Heart left ventricle (tissue), 16 donors: ENCODE results near the gene DDR2. TPM values are rescaled to one million over a fixed set of nuclear protein-coding genes. Genes with fewer than 3 reads are reported as not detected.

Experiments used
- ATAC-seq, 4 donors: fragments of 200-7000 bp; cut with Tn5 transposase; one replicate each; pipeline ENCODE4 v1.9.1; 2020 to 2022; ENCODE audit warnings: moderate library complexity in 4 of 4, mild to moderate bottlenecking in 3 of 4, moderate number of reproducible peaks in 1 of 4
- DNase-seq, 5 donors: peaks; one replicate each; pipeline ENCODE4 v3.0.0-alpha.2; 2020
- H3K27ac ChIP-seq, 12 donors: fragments of 200-600 bp; sonication (generic) in 4 of 12; one replicate each; pipeline versions ENCODE4 v1.5.0 to v1.8.0; 2016 to 2022; ENCODE audit warnings: mild to moderate bottlenecking in 2 of 12
- H3K27me3 ChIP-seq, 9 donors: fragments of 200-600 bp; sonication (generic) in 2 of 9; one replicate each; pipeline versions ENCODE4 v1.5.1 to v1.8.0; 2016 to 2022; ENCODE audit warnings: mild to moderate bottlenecking in 3 of 9
- H3K36me3 ChIP-seq, 9 donors: fragments of 200-600 bp; sonication (generic) in 2 of 9; one replicate each; pipeline versions ENCODE4 v1.5.0 to v1.8.0; 2018 to 2022; ENCODE audit warnings: mild to moderate bottlenecking in 2 of 9
- H3K4me1 ChIP-seq, 12 donors: fragments of 200-600 bp; sonication (generic) in 4 of 12; one replicate each; pipeline versions ENCODE4 v1.5.0 to v1.8.0; 2016 to 2022; ENCODE audit warnings: mild to moderate bottlenecking in 3 of 12
- H3K4me3 ChIP-seq, 12 donors: fragments of 200-600 bp; sonication (generic) in 4 of 12; one replicate each; pipeline versions ENCODE4 v1.5.0 to v1.8.0; 2017 to 2022; ENCODE audit warnings: mild to moderate bottlenecking in 9 of 12, moderate library complexity in 4 of 12
- H3K9me3 ChIP-seq, 12 donors: fragments of 200-600 bp; sonication (generic) in 4 of 12; one replicate each; pipeline versions ENCODE4 v1.5.0 to v1.8.0; 2016 to 2022; ENCODE audit warnings: mild to moderate bottlenecking in 1 of 12
- POLR2A ChIP-seq, 2 donors: fragments of 450-650 bp; IDR thresholded peaks; one replicate each; pipeline ENCODE4 v1.6.1; 2017; ENCODE audit warnings: antibody characterized with exemption in 2 of 2, mild to moderate bottlenecking in 2 of 2, moderate library complexity in 2 of 2
- WGBS, 4 donors: extraction: QIAGEN DNeasy Blood & Tissue Kit in 2 of 4; methylation state at CpG; one replicate each; pipeline versions ENCODE4 v1.1.5 to v1.1.7; 2013 to 2018; 5-methylcytosine and 5-hydroxymethylcytosine counted together
- intact Hi-C, 10 donors: fragments of 100-400 bp; cut with DNase I; formaldehyde crosslinking; loops; one replicate each; pipeline versions ENCODE4 v1.11.1 to v1.14.2; 2022
- polyA plus RNA-seq, 2 donors: library from polyadenylated mRNA; stranded (reverse); fragments of 200-250 nt; gene quantifications; one replicate each; pipeline ENCODE4 v1.2.3, GENCODE V29; 2013
- total RNA-seq, 9 donors: library from RNA; depleted of rRNA in 2 of 9; stranded (reverse); fragments of >200 nt in 2 of 9; fragmentation: NEBNext Ultra II Directional in 3 of 9; extraction: Animal tissue kit (Norgen Biotek cat#: 25700) in 3 of 9; gene quantifications; one replicate each; pipeline versions ENCODE4 v1.1.0 to v1.2.4, GENCODE V29; 2016 to 2023
- TF ChIP-seq, protein P1 (sequence below), 12 donors: fragments of 200-600 bp; sonication (generic) in 4 of 12; IDR thresholded peaks; one replicate each; pipeline versions ENCODE4 v1.5.0 to v1.8.0; 2018 to 2022; ENCODE audit warnings: antibody characterized with exemption in 12 of 12, mild to moderate bottlenecking in 5 of 12
- donor health status: ischemic (EF 13 %, LVEDD 7.1; RV severe dilation, severe dysfunction).
- donor health status: healthy with polysubstance abuse.
- donor health status: DM: no; HTN: yes; CAD: no.
- donor health status: DM: no; HTN: no; CAD: no.
- donor health status: ischemic (EF 25% LVEDD 6.9; RV normal size, moderate dysfunction).
- donor health status: ischemic (EF 25% LVEDD 5.7; RV mildly dilated, moderate dysfunction).
- donor health status: healthy.
- donor health status: DM: yes; HTN: yes; CAD: no.
- donor health status: ischemic (EF 35%, LVEDD 5.7; RV mildly dilated, moderate dysfunction).
- donor health status: nonischemic (EF 11% LVEDD 7.7; RV severe dilation, severe dysfunction).
- donor health status: DM: yes; HTN: yes; CAD: no.
- donor health status: PGD.
- donor health status: ischemic (EF 29% LVEDD 5.4; RV normal size, mild dysfunction).
- donor health status: nonischemic (EF 23%, LVEDD 6.1; RV moderate dilation, normal function).

Gene DDR2
- total and polyA plus RNA-seq, 11 donors, result 5.0 to 55.3 (median 23.8) TPM

GRCh38 chr1:162617513-162617912 is 14.8 kb upstream of the DDR2 start:
- WGBS, 4 donors, result 85 to 97% (median 90%) methylated on average over 1 of the region's 1 CpG
- TF ChIP-seq, protein P1, sequence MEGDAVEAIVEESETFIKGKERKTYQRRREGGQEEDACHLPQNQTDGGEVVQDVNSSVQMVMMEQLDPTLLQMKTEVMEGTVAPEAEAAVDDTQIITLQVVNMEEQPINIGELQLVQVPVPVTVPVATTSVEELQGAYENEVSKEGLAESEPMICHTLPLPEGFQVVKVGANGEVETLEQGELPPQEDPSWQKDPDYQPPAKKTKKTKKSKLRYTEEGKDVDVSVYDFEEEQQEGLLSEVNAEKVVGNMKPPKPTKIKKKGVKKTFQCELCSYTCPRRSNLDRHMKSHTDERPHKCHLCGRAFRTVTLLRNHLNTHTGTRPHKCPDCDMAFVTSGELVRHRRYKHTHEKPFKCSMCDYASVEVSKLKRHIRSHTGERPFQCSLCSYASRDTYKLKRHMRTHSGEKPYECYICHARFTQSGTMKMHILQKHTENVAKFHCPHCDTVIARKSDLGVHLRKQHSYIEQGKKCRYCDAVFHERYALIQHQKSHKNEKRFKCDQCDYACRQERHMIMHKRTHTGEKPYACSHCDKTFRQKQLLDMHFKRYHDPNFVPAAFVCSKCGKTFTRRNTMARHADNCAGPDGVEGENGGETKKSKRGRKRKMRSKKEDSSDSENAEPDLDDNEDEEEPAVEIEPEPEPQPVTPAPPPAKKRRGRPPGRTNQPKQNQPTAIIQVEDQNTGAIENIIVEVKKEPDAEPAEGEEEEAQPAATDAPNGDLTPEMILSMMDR (IDR thresholded peaks at IDR 0.05), result no peak
- TF ChIP-seq POLR2A (IDR thresholded peaks at IDR 0.05), result no peak
- no peaks in the 10 kb centered on the region for H3K27me3 ChIP-seq
- H3K4me3 ChIP-seq, result no peak overlapping the region
- no peaks in the 10 kb centered on the region for H3K36me3 ChIP-seq
- no peak overlapping the region for H3K27ac ChIP-seq
- H3K4me1 ChIP-seq, result peaks cover 0 to 14% (median 6%) of the 10 kb centered on the region in 12 donors
- DNase-seq (no peak), ATAC-seq (no peak)
- intact Hi-C loops, result loop anchor here in 5 of 10 donors (5.0 to 10.0 kb wide), 4 partner anchors 137 to 187 kb away; no protein-coding TSS in a partner anchor
- H3K9me3 ChIP-seq, result peaks cover 0 to 19% (median 9%) of the 10 kb centered on the region in 12 donors

DNA sequence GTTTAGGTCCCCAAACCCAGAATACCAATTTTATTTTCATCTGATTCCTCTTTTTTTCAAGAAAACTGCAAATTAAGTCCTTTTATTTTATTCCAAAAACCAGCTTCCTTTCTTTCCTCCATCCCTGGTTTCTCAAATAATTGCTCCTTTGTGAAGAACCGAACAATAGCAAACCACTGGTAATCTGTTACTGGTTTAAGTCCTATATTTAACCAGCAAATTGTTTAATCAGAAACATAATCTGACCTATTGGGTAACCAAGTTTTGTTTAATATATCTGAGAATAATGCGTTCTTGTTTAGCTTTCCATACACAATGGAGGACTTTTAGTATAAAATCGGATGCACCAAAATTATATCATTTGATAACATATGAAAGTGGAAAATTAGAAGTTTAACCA is 13.2 kb upstream of the DDR2 start:
- WGBS, 4 donors, result 93 to 96% (median 96%) methylated on average over 3 of the region's 3 CpGs
- Histone ChIP-seq H3K4me3 (no peak overlapping the region), H3K9me3 (peaks cover 0 to 19% (median 9%) of the 10 kb centered on the region in 12 donors), H3K27me3 (no peaks in the 10 kb centered on the region), H3K36me3 (no peaks in the 10 kb centered on the region), H3K4me1 (no peaks in the 10 kb centered on the region), H3K27ac (no peak overlapping the region)
- TF ChIP-seq, protein P1 (IDR thresholded peaks at IDR 0.05), result no peak
- TF ChIP-seq POLR2A (IDR thresholded peaks at IDR 0.05), result no peak
- DNase-seq (no peak), ATAC-seq (no peak)
- intact Hi-C loops, result loop anchor here in 5 of 10 donors (5.0 to 10.0 kb wide), 4 partner anchors 136 to 186 kb away; no protein-coding TSS in a partner anchor

- intact Hi-C loops, result loop anchor here in 3 of 10 donors (5.0 to 10.0 kb wide), 3 partner anchors 114 to 566 kb away; no protein-coding TSS in a partner anchor
- DNase-seq (no peak), ATAC-seq (no peak)
- Histone ChIP-seq H3K4me3 (no peak overlapping the region), H3K9me3 (peaks cover 0 to 19% (median 9%) of the 10 kb centered on the region in 12 donors), H3K27ac (no peak overlapping the region), H3K27me3 (no peaks in the 10 kb centered on the region), H3K36me3 (no peaks in the 10 kb centered on the region), H3K4me1 (peaks cover 0 to 11% (median 0%) of the 10 kb centered on the region in 12 donors)
- TF ChIP-seq, protein P1 (IDR thresholded peaks at IDR 0.05), result no peak
- no peak for TF ChIP-seq POLR2A (IDR thresholded peaks at IDR 0.05)
Observed at GRCh38 chr1:162621256-162621655, 11.0 kb upstream of the DDR2 start.

DNA sequence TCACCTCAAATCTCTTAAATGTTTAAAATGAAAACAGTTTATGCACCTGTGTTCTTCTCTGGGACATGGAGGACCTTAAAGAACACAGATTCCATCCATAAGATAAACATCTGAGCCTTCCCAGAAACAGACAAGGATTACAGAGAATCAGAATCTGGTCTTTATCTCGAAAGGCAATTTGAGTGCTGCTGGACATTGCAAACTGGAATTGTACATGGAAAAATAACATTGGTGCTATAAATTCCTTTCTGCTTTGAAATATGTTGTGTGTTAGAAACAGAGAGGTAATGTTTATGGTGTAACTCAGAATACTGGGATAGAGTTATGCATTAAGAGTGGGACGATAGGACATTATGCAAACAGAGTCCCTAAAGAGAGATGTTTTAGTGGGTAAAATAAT is 6.6 kb upstream of the DDR2 start:
- intact Hi-C loops, result loop anchor here in 2 of 10 donors (10.0 kb wide), 2 partner anchors 109 to 571 kb away; no protein-coding TSS in a partner anchor
- Histone ChIP-seq H3K4me3 (no peak overlapping the region), H3K27me3 (no peaks in the 10 kb centered on the region), H3K27ac (peak overlapping the region in 8 of 12 donors; percentile 30 to 87 (median 58)), H3K9me3 (no peaks in the 10 kb centered on the region), H3K4me1 (peaks cover 0 to 30% (median 8%) of the 10 kb centered on the region in 12 donors), H3K36me3 (no peaks in the 10 kb centered on the region)
- WGBS, 4 donors, result 57 to 75% (median 65%) methylated on average over 2 of the region's 2 CpGs
- ATAC-seq (no peak), DNase-seq (no peak)
- no peak for TF ChIP-seq POLR2A (IDR thresholded peaks at IDR 0.05)
- TF ChIP-seq, protein P1 (IDR thresholded peaks at IDR 0.05), result no peak
